Natural killer cell treated with Interleukin-12 subunit alpha and Interleukin-12 subunit beta and Interleukin-15 and Interleukin-18, amount 100 ng/mL, for 72 hours (primary cell): ENCODE measurements around the gene PAK4. TPM values are rescaled to one million over a fixed set of nuclear protein-coding genes. Genes with fewer than 3 reads are reported as not detected.
"Not testable (repeated sequence)": the region's sequence is repeated elsewhere in the genome, so short reads cannot be mapped to it uniquely, and the experiment has no call there.

Source experiments
- ATAC-seq, 2 donors: fragments of 150-1000 bp; cut with Tn5 transposase in 1 of 2; sonication (Bioruptor Pico), chemical (Tn5 transposase) in 1 of 2; 2 replicates each; pipeline ENCODE4 v1.10.0; 2021
- DNase-seq: peaks from one replicate; pipeline ENCODE4 v3.0.0; 2022; ENCODE audit warnings: low spot score
- H3K27ac Mint-ChIP-seq, 2 donors: 1 replicate in 1 of 2; 2 replicates in 1 of 2; pipeline ENCODE4 v1.8.0; 2022; ENCODE audit warnings: mixed read lengths in 2 of 2, mild to moderate bottlenecking in 1 of 2, moderate library complexity in 1 of 2
- H3K27me3 Mint-ChIP-seq, 2 donors: 1 replicate in 1 of 2; 2 replicates in 1 of 2; pipeline ENCODE4 v1.8.0; 2022; ENCODE audit warnings: mixed read lengths in 2 of 2
- H3K36me3 Mint-ChIP-seq: one replicate; pipeline ENCODE4 v1.8.0; 2022; ENCODE audit warnings: mixed read lengths
- H3K4me1 Mint-ChIP-seq, 2 donors: 1 replicate in 1 of 2; 2 replicates in 1 of 2; pipeline ENCODE4 v1.8.0; 2022; ENCODE audit warnings: low read depth in 2 of 2, mixed read lengths in 2 of 2, mild to moderate bottlenecking in 1 of 2
- H3K4me3 Mint-ChIP-seq: one replicate; pipeline ENCODE4 v1.8.0; 2022; ENCODE audit warnings: mixed read lengths
- H3K9me3 Mint-ChIP-seq: 2 replicates; pipeline ENCODE4 v1.8.0; 2022; ENCODE audit warnings: mixed read lengths
- total RNA-seq, 2 donors: library from RNA; stranded (reverse); gene quantifications; one replicate each; pipeline ENCODE4 v1.2.3, GENCODE V29; 2022

PAK4 gene
- total RNA-seq, 2 donors from 2014 or later = 18.3 to 22.9 TPM

GRCh38 chr19:39090016-39090415, 35.6 kb upstream of the PAK4 start:
- not testable (repeated sequence) for ATAC-seq, H3K4me3 Mint-ChIP-seq, DNase-seq, H3K36me3 Mint-ChIP-seq, H3K9me3 Mint-ChIP-seq, H3K27ac Mint-ChIP-seq
- Mint-ChIP-seq H3K4me1 (peaks cover 12 to 16% of the 10 kb centered on the region in 2 donors), H3K27me3 (peaks cover 22 to 37% of the 10 kb centered on the region in 2 donors)

- ATAC-seq (no peak), DNase-seq (no peak)
- Mint-ChIP-seq H3K27me3 (peaks cover 13 to 28% of the 10 kb centered on the region in 2 donors), H3K9me3 (no peaks in the 10 kb centered on the region), H3K4me1 (peaks cover 12 to 16% of the 10 kb centered on the region in 2 donors), H3K4me3 (no peak overlapping the region), H3K36me3 (peaks cover 4% of the 10 kb centered on the region), H3K27ac (peak overlapping the region in 1 of 2 donors; percentile 41)
These were observed 34.7 kb upstream of the PAK4 start for GRCh38 chr19:39090881-39091280.

GRCh38 chr19:39095799-39096540, 29.6 kb upstream of the PAK4 start:
- H3K9me3 Mint-ChIP-seq, ATAC-seq, DNase-seq, H3K36me3 Mint-ChIP-seq, H3K27ac Mint-ChIP-seq, H3K4me3 Mint-ChIP-seq: not testable (repeated sequence)
- Mint-ChIP-seq H3K27me3 (peaks cover 22 to 35% of the 10 kb centered on the region in 2 donors), H3K4me1 (peaks cover 12 to 15% of the 10 kb centered on the region in 2 donors)

- no peak overlapping the region for H3K27ac Mint-ChIP-seq
- peaks cover 4% of the 10 kb centered on the region for H3K36me3 Mint-ChIP-seq
- H3K9me3 Mint-ChIP-seq = no peaks in the 10 kb centered on the region
- peaks cover 22 to 32% of the 10 kb centered on the region in 2 donors for H3K27me3 Mint-ChIP-seq
- peaks cover 12 to 15% of the 10 kb centered on the region in 2 donors for H3K4me1 Mint-ChIP-seq
- DNase-seq = no peak
- H3K4me3 Mint-ChIP-seq = no peak overlapping the region
- ATAC-seq = no peak
These were observed 28.3 kb upstream of the PAK4 start for GRCh38 chr19:39097299-39097698.

DNA sequence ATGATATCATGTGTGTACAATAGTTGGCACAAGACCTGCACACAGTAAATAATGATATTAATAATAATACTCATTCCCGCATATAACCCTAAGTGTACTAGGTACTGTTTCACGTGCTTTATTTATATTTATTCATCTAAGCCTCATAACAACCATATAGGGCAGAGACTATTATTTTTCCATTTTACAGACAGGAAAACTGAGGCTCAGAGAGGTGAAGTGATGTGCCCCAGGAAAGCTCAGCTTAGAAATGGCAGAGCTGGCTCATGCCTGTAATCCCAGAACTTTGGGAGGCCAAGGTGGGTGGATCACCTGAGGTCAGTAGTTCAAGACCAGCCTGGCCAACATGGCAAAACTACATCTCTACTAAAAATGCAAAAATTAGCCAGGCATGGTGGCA, 27.9 kb upstream of the PAK4 start:
- Mint-ChIP-seq H3K36me3 (peaks cover 4% of the 10 kb centered on the region), H3K27me3 (peaks cover 22 to 28% of the 10 kb centered on the region in 2 donors), H3K4me3 (no peak overlapping the region), H3K27ac (no peak overlapping the region), H3K4me1 (peaks cover 12 to 15% of the 10 kb centered on the region in 2 donors), H3K9me3 (no peaks in the 10 kb centered on the region)
- ATAC-seq (no peak), DNase-seq (no peak)

DNA sequence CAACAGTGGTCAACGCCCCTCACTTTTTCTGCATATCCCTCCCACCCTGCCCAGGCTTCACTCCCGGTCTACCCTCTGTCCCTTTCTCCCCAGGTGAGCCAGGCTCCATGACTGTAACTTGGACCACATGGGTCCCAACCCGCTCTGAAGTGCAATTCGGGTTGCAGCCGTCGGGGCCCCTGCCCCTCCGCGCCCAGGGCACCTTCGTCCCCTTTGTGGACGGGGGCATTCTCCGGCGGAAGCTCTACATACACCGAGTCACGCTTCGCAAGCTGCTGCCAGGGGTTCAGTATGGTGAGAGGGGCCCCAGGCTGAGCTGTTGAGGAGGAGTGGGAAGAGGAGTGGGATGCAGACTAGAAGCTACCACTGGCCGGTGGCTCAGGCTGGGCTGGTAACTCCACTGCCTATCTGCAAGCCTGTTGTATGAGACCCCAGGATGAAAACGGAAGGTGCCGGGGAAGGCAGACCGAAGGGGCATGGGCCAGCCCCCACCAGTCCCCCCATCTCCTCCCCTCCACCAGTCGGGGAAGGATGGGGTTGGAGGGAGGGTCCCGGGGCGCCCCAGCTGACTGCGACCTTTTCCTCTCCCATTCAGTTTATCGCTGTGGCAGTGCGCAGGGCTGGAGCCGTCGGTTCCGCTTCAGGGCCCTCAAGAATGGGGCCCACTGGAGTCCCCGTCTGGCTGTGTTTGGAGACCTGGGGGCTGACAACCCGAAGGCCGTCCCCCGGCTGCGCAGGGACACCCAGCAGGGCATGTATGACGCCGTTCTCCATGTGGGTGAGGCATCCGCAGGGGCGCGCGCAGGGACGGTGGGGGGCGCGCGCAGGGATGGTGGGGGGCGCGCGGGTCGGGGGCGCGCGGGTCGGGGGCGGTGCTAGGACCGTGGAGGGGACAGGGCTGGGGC, 27.0 kb upstream of the PAK4 start:
- Mint-ChIP-seq H3K36me3 (peaks cover 3% of the 10 kb centered on the region), H3K4me3 (no peak overlapping the region)

GRCh38 chr19:39099341-39099740, 26.2 kb upstream of the PAK4 start:
- peaks cover 15 to 16% of the 10 kb centered on the region in 2 donors for H3K27me3 Mint-ChIP-seq
- ATAC-seq (no peak), DNase-seq (no peak)
- H3K36me3 Mint-ChIP-seq = no peaks in the 10 kb centered on the region
- peaks cover 0 to 2% of the 10 kb centered on the region in 2 donors for H3K4me1 Mint-ChIP-seq
- H3K27ac Mint-ChIP-seq = no peak overlapping the region
- H3K9me3 Mint-ChIP-seq = no peaks in the 10 kb centered on the region
- no peak overlapping the region for H3K4me3 Mint-ChIP-seq

More for the DNA sequence above, 27.0 kb upstream of the PAK4 start:
- no peak for DNase-seq
- ATAC-seq = no peak
- Mint-ChIP-seq H3K27me3 (peaks cover 17 to 19% of the 10 kb centered on the region in 2 donors), H3K9me3 (no peaks in the 10 kb centered on the region), H3K27ac (no peak overlapping the region), H3K4me1 (peaks cover 4 to 8% of the 10 kb centered on the region in 2 donors)

DNA sequence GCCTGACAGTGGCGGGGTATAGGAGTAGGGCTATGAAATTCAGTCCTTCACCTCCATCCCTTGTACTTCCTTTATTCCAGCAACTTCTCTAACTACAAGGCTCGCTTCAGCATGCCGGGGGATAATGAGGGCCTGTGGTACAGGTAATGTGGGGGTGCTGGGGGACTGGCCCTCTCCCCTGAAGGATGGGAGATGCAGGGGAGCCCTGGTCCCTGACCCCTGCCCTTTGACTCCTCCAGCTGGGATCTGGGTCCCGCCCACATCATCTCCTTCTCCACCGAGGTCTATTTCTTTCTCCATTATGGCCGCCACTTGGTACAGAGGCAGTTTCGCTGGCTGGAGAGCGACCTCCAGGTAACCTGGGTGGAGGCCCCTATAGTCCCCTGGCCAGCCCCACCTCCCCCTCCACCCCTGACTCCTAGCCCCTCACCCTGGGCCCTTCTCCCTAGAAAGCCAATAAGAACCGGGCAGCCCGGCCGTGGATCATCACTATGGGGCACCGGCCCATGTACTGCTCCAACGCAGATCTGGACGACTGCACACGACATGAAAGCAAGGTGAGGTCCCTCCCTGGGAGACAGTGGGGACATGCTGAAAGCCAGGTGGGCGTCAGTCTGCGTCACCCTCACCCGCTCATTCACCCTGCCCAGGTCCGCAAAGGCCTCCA, 25.0 kb upstream of the PAK4 start:
- Mint-ChIP-seq H3K4me3 (no peak overlapping the region), H3K27ac (no peak overlapping the region), H3K4me1 (peaks cover 0 to 2% of the 10 kb centered on the region in 2 donors), H3K27me3 (peaks cover 15 to 16% of the 10 kb centered on the region in 2 donors), H3K9me3 (no peaks in the 10 kb centered on the region), H3K36me3 (no peaks in the 10 kb centered on the region)
- DNase-seq (no peak), ATAC-seq (no peak)

GRCh38 chr19:39103151-39103550, 22.4 kb upstream of the PAK4 start:
- H3K4me1 Mint-ChIP-seq = peaks cover 0 to 2% of the 10 kb centered on the region in 2 donors
- no peaks in the 10 kb centered on the region for H3K9me3 Mint-ChIP-seq
- H3K4me3 Mint-ChIP-seq = no peak overlapping the region

GRCh38 chr19:39104186-39104596, 21.4 kb upstream of the PAK4 start:
- Mint-ChIP-seq H3K27ac (no peak overlapping the region), H3K4me3 (no peak overlapping the region), H3K4me1 (peaks cover 0 to 2% of the 10 kb centered on the region in 2 donors), H3K36me3 (no peaks in the 10 kb centered on the region), H3K9me3 (no peaks in the 10 kb centered on the region), H3K27me3 (peaks cover 5 to 8% of the 10 kb centered on the region in 2 donors)
- no peak for DNase-seq
- ATAC-seq = no peak

More at GRCh38 chr19:39103151-39103550, 22.4 kb upstream of the PAK4 start:
- Mint-ChIP-seq H3K27ac (no peak overlapping the region), H3K36me3 (no peaks in the 10 kb centered on the region), H3K27me3 (peaks cover 9 to 13% of the 10 kb centered on the region in 2 donors)
- ATAC-seq = no peak
- no peak for DNase-seq

DNA sequence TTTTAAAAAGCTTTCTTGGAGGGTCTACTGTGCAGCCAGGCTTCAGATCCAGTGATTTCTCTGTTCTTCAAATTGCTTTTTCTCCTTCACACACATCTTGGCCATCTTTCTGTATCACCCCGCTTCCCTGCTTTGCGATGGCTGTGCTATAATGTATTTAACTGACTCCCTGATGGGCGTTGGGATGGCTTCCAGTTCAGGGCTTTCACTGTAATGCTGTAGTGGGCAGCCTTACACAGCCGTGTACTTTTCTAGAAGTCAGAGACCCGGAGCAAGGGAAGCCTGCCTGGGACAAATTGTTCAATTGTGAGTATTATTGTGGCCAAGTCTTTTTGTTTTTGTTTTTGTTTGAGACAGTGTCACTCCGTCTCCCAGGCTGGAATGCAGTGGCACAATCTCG, 19.4 kb upstream of the PAK4 start:
- H3K27ac Mint-ChIP-seq = no peak overlapping the region
- DNase-seq = no peak
- no peaks in the 10 kb centered on the region for H3K36me3 Mint-ChIP-seq
- H3K27me3 Mint-ChIP-seq = peaks cover 0 to 8% of the 10 kb centered on the region in 2 donors
- no peaks in the 10 kb centered on the region for H3K9me3 Mint-ChIP-seq
- no peak overlapping the region for H3K4me3 Mint-ChIP-seq
- H3K4me1 Mint-ChIP-seq = peaks cover 0 to 4% of the 10 kb centered on the region in 2 donors
- ATAC-seq = no peak

- DNase-seq = no peak
- peaks cover 5 to 8% of the 10 kb centered on the region in 2 donors for H3K27me3 Mint-ChIP-seq
- H3K36me3 Mint-ChIP-seq = no peaks in the 10 kb centered on the region
- H3K27ac Mint-ChIP-seq = no peak overlapping the region
- no peak overlapping the region for H3K4me3 Mint-ChIP-seq
- H3K9me3 Mint-ChIP-seq = no peaks in the 10 kb centered on the region
- no peak for ATAC-seq
- peaks cover 0 to 7% of the 10 kb centered on the region in 2 donors for H3K4me1 Mint-ChIP-seq
These were observed 15.9 kb upstream of the PAK4 start for GRCh38 chr19:39109641-39110040.

- ATAC-seq = peak in 1 of 2 donors; percentile 65
- peak overlapping the region in 1 of 2 donors; percentile 73 for H3K27ac Mint-ChIP-seq
- peaks cover 5 to 8% of the 10 kb centered on the region in 2 donors for H3K27me3 Mint-ChIP-seq
- no peaks in the 10 kb centered on the region for H3K9me3 Mint-ChIP-seq
- H3K36me3 Mint-ChIP-seq = no peaks in the 10 kb centered on the region
- peaks cover 0 to 7% of the 10 kb centered on the region in 2 donors for H3K4me1 Mint-ChIP-seq
- no peak for DNase-seq
- H3K4me3 Mint-ChIP-seq = no peak overlapping the region
These were observed 15.2 kb upstream of the PAK4 start for GRCh38 chr19:39110263-39110967.
